ENCODE results near the gene AMIGO2. TPM values are rescaled to one million over a fixed set of nuclear protein-coding genes. Genes with fewer than 3 reads are reported as not detected.
A peak's percentile ranks its signal among the peaks of the same experiment; 100 is the strongest.

The AMIGO2 gene
- total RNA-seq, 1 donor from 2014 or later: 4.8 TPM

DNA sequence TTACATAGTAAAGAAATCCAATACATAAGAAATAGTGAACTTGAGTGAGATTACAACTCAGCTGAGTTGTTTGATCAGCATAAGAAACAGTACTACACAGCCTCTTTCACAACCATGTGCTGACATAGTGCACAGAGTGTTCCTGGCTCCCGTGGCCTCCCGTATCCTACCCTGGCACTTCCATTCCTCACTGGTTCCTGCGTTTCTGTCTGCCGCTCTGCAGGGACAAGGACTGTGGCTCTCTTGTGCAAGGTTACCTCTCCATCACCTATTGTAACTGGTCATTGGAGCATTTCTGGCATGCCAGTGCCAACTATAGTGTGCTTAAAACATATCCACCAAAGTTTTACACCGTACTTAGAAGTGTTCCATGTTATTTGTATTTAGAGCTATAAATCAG lies 46.7 kb downstream of the AMIGO2 start:
- DNase-seq: no peak

- DNase-seq: peak; percentile 73
These were observed 47.1 kb downstream of the AMIGO2 start for GRCh38 chr12:47032644-47033043.

- no peak for DNase-seq
These were observed 49.9 kb downstream of the AMIGO2 start for GRCh38 chr12:47029903-47030302.

DNA sequence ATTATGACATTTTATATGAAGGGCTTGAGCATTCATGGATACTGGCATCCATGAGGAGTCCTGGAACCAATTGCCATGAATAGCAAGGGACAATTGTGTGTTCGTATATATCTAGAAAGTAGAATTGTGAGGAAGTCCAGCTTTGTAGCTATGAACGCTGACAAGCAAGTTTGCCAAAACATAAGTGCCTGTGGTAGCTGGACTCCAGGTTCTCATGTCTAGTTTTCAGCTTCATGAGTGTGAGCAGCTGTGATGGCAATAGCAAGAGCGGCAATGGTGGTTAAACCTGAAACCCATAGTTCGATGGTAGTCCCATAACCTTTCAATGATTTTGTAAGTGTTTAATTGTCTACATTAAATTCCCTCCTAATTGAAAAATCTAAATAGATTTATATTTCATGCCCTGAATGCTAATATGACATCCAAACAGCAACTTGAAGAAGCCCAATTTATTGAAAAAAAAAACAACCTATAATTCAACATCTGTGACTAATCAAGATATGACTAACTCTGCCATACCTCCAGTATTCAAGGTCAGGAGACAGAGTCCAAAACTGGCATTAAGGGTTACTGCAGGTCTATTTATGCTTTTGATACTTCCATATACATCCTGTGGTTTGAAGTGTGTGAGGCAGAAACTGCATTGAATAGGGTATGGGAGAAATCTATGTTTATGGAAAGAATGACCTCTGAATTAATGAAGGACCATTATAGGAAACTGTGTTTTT lies 50.6 kb downstream of the AMIGO2 start:
- no peak for DNase-seq

DNA sequence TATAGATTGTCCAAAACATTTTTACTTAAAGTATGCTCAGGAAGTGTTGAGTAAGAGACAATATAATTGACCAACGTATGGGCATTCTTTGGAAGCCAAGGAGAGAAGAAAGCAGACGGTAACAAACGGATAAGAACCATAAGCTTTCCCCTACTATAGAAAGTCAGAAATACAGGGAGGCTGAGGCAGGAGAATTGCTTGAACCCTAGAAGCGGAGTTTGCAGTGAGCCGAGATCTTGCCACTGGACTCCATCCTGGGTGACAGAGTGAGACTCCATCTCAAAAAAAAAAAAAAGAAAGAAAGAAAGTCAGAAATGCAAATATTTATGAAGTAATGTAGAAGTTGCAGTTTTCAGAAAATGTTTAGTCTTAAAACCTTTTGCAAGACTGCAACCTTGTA lies 51.6 kb downstream of the AMIGO2 start:
- no peak for DNase-seq

Other genes with a start within 250 kb of the AMIGO2 start
- 0.19 and 0.51 TPM in 2 replicates for gene PCED1B, start 338 bp downstream of the AMIGO2 start, total RNA-seq

Data from dermis blood vessel endothelial cell (primary cell).